SK-N-SH treated with all-trans-retinoic acid at 6 μM for 48 hours (cell line): ENCODE results near the gene FAM131C.
"Not testable (repeated sequence)": the region's sequence is repeated elsewhere in the genome, so short reads cannot be mapped to it uniquely, and the experiment has no call there.

Source experiments
- ATAC-seq: fragments of 200-7000 bp; cut with Tn5 transposase; 3 replicates; pipeline ENCODE4 v1.9.1; 2020; ENCODE audit warnings: mild to moderate bottlenecking, moderate library complexity
- ARNTL ChIP-seq: fragments of 450-650 bp; formaldehyde crosslinking; IDR thresholded peaks from 2 replicates; pipeline ENCODE4 v1.5.0; 2020; ENCODE audit warnings: low read depth, mild to moderate bottlenecking, moderate library complexity, borderline replicate concordance
- CREB5 ChIP-seq: fragments of 250-450 bp; sonication (Bioruptor Pico); IDR thresholded peaks from 2 replicates; pipeline ENCODE4 v1.5.1; 2020; ENCODE audit warnings: low read depth, mild to moderate bottlenecking, moderate library complexity
- CSDC2 ChIP-seq: fragments of 250-450 bp; sonication (Bioruptor Pico); IDR thresholded peaks from 2 replicates; pipeline ENCODE4 v1.5.0; 2020; ENCODE audit warnings: mild to moderate bottlenecking, moderate library complexity
- ESRRG ChIP-seq: fragments of 250-450 bp; sonication (Bioruptor Pico); IDR thresholded peaks from 2 replicates; pipeline ENCODE4 v1.6.1; 2021; ENCODE audit warnings: mild to moderate bottlenecking
- GLIS3 ChIP-seq: fragments of 250-450 bp; sonication (Bioruptor Pico); IDR thresholded peaks from 2 replicates; pipeline ENCODE4 v1.5.0; 2020; ENCODE audit warnings: mild to moderate bottlenecking, moderate library complexity
- ISL1 ChIP-seq: fragments of 250-450 bp; sonication (Bioruptor Pico); IDR thresholded peaks from 2 replicates; pipeline ENCODE4 v2.1.2; 2022; ENCODE audit warnings: mild to moderate bottlenecking, moderate library complexity
- POU6F1 ChIP-seq: fragments of 250-450 bp; sonication (Bioruptor Pico); IDR thresholded peaks from 2 replicates; pipeline ENCODE4 v1.8.0; 2021; ENCODE audit warnings: low read depth, mild to moderate bottlenecking, moderate library complexity, borderline replicate concordance
- PPARA ChIP-seq: fragments of 250-450 bp; sonication (Bioruptor Pico); IDR thresholded peaks from 2 replicates; pipeline ENCODE4 v1.5.0; 2020; ENCODE audit warnings: mild to moderate bottlenecking, borderline replicate concordance
- RARB ChIP-seq: fragments of 250-450 bp; sonication (Bioruptor Pico); IDR thresholded peaks from 2 replicates; pipeline ENCODE4 v1.8.0; 2021; ENCODE audit warnings: mild to moderate bottlenecking, moderate library complexity
- TCF4 ChIP-seq: fragments of 250-450 bp; sonication (Bioruptor Pico); IDR thresholded peaks from 2 replicates; pipeline ENCODE4 v1.8.0; 2021; ENCODE audit warnings: mild to moderate bottlenecking, moderate library complexity, borderline replicate concordance
- TOX ChIP-seq: fragments of 250-450 bp; sonication (Bioruptor Pico); IDR thresholded peaks from 2 replicates; pipeline ENCODE4 v1.8.0; 2021; ENCODE audit warnings: mild to moderate bottlenecking, moderate library complexity, borderline replicate concordance
- TSHZ2 ChIP-seq: fragments of 250-450 bp; sonication (Bioruptor Pico); IDR thresholded peaks from 2 replicates; pipeline ENCODE4 v1.5.0; 2020; ENCODE audit warnings: mild to moderate bottlenecking, moderate library complexity
- ZC3H10 ChIP-seq: fragments of 250-450 bp; sonication (Bioruptor Pico); IDR thresholded peaks from 2 replicates; pipeline ENCODE4 v1.5.1; 2021; ENCODE audit warnings: mild to moderate bottlenecking, moderate library complexity
- ZFP3 ChIP-seq: fragments of 250-450 bp; sonication (Bioruptor Pico); IDR thresholded peaks from 2 replicates; pipeline ENCODE4 v1.5.0; 2020; ENCODE audit warnings: mild to moderate bottlenecking, moderate library complexity
- ZFP30 ChIP-seq: fragments of 450-650 bp; formaldehyde crosslinking; IDR thresholded peaks from 2 replicates; pipeline ENCODE4 v1.5.0; 2022; ENCODE audit warnings: mild to moderate bottlenecking, moderate library complexity
- ZNF565 ChIP-seq: fragments of 450-650 bp; formaldehyde crosslinking; conservative IDR thresholded peaks from 2 replicates; pipeline ENCODE4 v1.5.0; 2020; ENCODE audit warnings: low read depth, mild to moderate bottlenecking, moderate library complexity
- ZNF70 ChIP-seq: fragments of 450-650 bp; formaldehyde crosslinking; IDR thresholded peaks from 2 replicates; pipeline ENCODE4 v1.5.0; 2020; ENCODE audit warnings: mild to moderate bottlenecking, moderate library complexity
- ZNF8 ChIP-seq: fragments of 450-650 bp; formaldehyde crosslinking; IDR thresholded peaks from 2 replicates; pipeline ENCODE4 v1.5.0; 2020; ENCODE audit warnings: mild to moderate bottlenecking, moderate library complexity
- TF ChIP-seq, protein P1 (sequence below): fragments of 250-450 bp; sonication (Bioruptor Pico); IDR thresholded peaks from 2 replicates; pipeline ENCODE4 v1.5.1; 2021; ENCODE audit warnings: mild to moderate bottlenecking, moderate library complexity

FAM131C gene

GRCh38 chr1:16064536-16065268 is 8.7 kb downstream of the FAM131C start:
- no peak for ATAC-seq

DNA sequence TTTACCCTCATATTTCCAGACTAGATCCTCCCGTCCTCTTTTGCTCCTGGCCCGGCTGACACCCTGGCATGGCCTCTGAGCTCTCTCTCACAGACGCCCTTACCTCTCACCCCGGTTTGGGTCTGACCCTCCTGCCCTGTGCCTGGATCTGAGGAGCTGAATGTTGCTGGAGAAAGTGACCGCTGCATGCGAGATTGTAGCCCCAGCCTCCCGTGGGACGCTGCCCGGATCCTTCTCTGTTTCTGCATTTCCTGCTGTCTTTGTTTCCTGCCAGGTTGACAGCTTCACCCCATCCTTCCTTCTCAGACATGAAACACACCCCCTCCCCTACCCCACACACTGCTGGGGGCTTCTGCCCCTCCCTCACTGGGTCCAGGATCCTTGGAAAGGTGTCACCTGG is 9.5 kb downstream of the FAM131C start:
- no peak for ATAC-seq
- TF ChIP-seq CREB5 (CRISPR knock-in tag), result no peak
- TF ChIP-seq CSDC2 (CRISPR knock-in tag), result no peak

More at GRCh38 chr1:16064536-16065268, 8.7 kb downstream of the FAM131C start:
- TF ChIP-seq ZNF8 (CRISPR knock-in tag) (no peak), ESRRG (CRISPR knock-in tag) (no peak), TCF4 (no peak), RARB (no peak), ARNTL (CRISPR knock-in tag) (no peak), GLIS3 (CRISPR knock-in tag) (no peak), ZNF565 (CRISPR knock-in tag) (no peak), TSHZ2 (no peak), POU6F1 (no peak), ZFP30 (CRISPR knock-in tag) (no peak), ZC3H10 (no peak), PPARA (CRISPR knock-in tag) (no peak), ZFP3 (CRISPR knock-in tag) (no peak), TOX (no peak), ISL1 (no peak)
- TF ChIP-seq, protein P1, sequence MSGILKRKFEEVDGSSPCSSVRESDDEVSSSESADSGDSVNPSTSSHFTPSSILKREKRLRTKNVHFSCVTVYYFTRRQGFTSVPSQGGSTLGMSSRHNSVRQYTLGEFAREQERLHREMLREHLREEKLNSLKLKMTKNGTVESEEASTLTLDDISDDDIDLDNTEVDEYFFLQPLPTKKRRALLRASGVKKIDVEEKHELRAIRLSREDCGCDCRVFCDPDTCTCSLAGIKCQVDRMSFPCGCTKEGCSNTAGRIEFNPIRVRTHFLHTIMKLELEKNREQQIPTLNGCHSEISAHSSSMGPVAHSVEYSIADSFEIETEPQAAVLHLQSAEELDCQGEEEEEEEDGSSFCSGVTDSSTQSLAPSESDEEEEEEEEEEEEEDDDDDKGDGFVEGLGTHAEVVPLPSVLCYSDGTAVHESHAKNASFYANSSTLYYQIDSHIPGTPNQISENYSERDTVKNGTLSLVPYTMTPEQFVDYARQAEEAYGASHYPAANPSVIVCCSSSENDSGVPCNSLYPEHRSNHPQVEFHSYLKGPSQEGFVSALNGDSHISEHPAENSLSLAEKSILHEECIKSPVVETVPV (CRISPR knock-in tag), result no peak
- TF ChIP-seq, all 23 proteins: peak for 0

DNA sequence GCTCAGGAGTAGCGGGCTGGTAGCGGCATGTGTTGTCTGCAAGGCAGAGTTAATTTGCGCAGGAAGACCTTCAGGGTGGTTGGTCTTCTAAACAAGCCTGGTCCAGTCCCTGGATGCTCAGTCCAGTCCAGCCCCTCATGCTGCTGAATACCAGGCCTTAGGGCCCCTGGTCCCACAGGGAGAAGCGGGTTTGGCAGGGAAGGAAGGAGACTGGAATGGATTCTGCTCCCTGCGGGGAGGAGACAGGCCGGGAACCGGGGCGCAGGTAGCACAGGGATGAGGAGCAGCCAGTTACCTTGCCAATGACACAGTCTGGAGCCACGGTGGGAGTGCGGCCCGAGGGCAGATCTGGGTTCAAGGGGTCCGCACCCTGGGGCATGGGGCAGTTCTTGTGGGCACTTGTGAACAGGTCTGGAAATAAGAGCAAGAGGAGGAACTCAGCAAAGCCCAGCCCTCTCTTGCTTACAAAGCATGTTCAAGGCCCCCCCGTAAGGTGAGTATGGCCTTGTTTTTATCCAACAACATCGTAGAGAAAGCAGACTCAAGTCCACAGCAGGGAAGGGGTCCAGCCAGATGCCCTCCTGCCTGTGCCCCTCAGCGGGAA is 10.1 kb downstream of the FAM131C start:
- TF ChIP-seq ZNF8 (CRISPR knock-in tag) (no peak), ESRRG (CRISPR knock-in tag) (no peak), POU6F1 (no peak), ZNF70 (no peak), ZFP30 (CRISPR knock-in tag) (no peak), TOX (no peak)
- ATAC-seq, result no peak

- not testable (repeated sequence) for ATAC-seq
These were observed 10.8 kb downstream of the FAM131C start for GRCh38 chr1:16062687-16063075.

- not testable (repeated sequence) for ATAC-seq
These were observed 11.3 kb downstream of the FAM131C start for GRCh38 chr1:16061989-16062686.
